Measurements from ENCODE around the gene CLDN3.
"Not testable (repeated sequence)": the region's sequence is repeated elsewhere in the genome, so short reads cannot be mapped to it uniquely, and the experiment has no call there.

Gene CLDN3, protein sequence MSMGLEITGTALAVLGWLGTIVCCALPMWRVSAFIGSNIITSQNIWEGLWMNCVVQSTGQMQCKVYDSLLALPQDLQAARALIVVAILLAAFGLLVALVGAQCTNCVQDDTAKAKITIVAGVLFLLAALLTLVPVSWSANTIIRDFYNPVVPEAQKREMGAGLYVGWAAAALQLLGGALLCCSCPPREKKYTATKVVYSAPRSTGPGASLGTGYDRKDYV

GRCh38 chr7:73770002-73770859 lies at the start of gene CLDN3:
Gene CLDN3 (minus strand): TSS chr7:73770270. CDS start chr7:73770049, 221 bp downstream.
- peak; percentile 54 for DNase-seq

DNA sequence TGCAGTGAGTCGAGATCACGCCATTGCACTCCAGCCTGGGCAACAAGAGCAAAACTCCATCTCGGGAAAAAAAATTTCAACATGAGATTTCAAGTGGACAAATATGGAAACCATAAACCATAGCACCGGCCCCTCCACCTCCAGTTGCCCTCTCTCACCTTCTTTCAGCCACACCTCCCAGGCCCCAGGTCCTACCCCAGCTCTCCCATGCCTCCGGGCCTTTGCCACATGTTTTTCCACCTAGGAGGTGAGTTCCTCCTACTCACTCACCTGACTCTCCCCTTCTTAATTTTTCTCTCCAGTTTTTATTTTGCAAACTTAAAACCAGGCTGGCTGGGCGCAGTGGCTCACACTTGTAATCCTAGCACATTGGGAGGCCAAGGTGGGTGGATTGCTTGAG lies 47.1 kb upstream of the CLDN3 start:
- DNase-seq: no peak

GRCh38 chr7:73815436-73815835 lies 45.4 kb upstream of the CLDN3 start:
- DNase-seq: no peak

- DNase-seq: no peak
Observed at GRCh38 chr7:73812996-73813395, 42.9 kb upstream of the CLDN3 start.

DNA sequence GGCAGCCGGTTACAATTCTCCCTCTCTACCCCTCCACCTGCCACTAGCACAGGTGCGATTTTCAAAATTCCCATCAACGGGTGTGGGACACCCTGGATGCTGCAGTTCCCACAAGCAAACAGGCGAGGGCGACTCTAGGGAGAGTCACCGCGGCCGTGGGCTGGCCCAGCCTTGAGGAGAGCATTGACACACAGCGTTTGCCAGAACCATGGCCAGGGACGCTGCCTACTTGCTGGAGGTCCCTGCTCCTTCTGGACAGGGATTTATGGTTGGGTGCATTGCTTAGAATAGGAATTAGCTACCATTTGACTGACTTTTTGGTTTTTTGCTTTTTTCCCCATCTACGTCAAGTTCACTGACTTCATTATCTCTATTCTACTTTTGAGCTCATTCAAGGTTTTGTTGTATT lies 41.7 kb upstream of the CLDN3 start:
- DNase-seq: peak; percentile 81

GRCh38 chr7:73810998-73811360 lies 40.9 kb upstream of the CLDN3 start:
- no peak for DNase-seq

DNA sequence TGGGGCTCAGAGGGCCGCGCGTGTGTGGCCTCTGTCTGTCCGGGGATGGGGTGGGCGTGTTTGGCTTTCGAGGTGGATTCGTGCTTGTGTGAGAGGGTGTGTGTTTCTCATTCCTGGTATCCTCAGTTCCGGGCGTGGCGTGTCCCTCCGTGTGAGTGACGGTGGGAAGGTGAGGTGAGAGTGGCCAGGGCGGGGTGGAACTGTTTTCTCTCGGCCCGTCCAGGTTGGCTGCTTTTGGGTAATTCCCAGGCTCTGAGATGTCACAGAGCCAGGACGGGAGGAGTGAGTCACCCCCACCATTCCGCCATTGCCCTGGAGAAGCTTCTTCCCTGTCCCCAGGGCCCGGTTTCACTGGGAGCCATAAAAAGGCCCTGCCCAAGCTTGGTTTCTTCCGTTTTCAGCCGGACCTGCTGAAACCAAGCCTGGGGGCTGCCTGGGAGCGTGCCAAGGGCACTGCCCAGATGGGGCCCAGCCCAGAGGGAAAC lies 39.4 kb upstream of the CLDN3 start:
- DNase-seq: no peak

- no peak for DNase-seq
Observed at GRCh38 chr7:73802459-73802858, 32.4 kb upstream of the CLDN3 start.

DNA sequence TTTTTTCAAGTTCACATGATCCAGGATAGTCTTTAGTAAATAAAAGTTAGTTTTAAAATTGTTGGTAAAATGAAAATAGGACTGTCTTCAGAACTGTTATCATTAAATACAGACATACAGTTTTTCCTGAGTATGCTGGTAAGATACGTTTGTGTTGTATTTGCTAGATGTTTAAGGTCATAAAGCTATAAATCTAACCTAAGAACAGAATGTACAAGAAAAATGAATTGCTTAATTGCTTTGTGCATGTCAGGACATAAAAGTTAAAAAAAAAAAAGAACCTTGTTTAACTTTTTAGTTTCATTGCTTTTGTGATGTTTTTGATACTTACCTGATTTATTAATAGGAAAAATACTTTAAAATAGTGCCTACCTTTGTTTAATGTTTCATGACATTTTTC lies 31.5 kb upstream of the CLDN3 start:
- no peak for DNase-seq

- no peak for DNase-seq
Observed at GRCh38 chr7:73799282-73800141, 29.4 kb upstream of the CLDN3 start.

DNA sequence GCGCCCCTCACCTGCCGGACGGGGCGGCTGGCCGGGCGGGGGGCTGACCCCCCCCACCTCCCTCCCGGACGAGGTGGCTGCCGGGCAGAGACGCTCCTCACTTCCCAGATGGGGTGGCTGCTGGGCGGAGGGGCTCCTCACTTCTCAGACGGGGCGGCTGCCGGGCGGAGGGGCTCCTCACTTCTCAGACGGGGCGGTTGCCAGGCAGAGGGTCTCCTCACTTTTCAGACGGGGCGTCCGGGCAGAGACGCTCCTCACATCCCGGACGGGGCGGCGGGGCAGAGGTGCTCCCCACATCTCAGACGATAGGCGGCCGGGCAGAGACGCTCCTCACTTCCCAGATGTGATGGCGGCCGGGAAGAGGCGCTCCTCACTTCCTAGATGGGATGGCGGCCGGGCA lies 27.1 kb upstream of the CLDN3 start:
- not testable (repeated sequence) for DNase-seq

GRCh38 chr7:73796656-73797055 lies 26.6 kb upstream of the CLDN3 start:
- DNase-seq: not testable (repeated sequence)

GRCh38 chr7:73795188-73795587 lies 25.1 kb upstream of the CLDN3 start:
- not testable (repeated sequence) for DNase-seq

DNA sequence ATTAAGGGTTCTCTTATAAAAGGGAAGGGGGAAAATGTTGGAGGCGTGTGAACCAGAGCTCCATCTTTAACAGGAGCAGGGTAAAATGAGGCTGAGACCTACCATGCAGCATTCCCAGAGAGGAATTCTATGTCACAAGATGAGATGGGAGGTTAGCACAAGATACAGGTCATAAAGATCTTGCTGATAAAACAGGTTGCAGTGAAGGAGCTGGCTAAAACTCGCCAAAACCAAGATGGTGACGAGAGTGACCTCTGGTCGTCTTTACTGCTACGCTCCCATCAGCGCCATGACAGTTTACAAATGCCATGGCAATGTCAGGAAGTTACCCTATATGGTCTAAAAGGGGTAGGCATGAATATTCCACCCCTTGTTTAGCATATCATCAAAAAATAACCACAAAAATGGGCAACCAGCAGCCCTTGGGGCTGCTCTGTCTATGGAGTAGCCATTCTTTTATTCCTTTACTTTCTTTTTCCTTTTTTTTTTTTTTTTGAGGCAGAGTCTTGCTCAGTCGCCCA lies 21.2 kb upstream of the CLDN3 start:
- DNase-seq: not testable (repeated sequence)

DNA sequence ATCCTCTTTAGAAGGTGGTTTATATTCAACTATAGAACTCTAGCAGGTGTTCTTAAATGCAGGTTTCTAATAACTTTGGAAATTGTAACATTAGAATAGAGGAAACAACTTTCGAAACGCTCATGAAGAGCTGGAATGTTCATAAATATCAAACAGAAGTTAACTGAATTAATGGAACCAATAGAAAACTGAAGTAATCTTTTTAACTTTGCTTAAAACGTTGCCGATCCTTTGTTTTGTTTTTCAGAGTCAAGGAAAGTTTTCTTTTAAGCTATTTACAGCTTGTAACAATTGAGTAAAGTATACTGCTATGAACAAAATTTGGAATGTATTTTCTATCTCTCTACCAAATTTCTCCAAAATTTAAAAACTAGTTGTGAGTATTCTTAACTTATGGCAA lies 19.0 kb upstream of the CLDN3 start:
- no peak for DNase-seq

DNA sequence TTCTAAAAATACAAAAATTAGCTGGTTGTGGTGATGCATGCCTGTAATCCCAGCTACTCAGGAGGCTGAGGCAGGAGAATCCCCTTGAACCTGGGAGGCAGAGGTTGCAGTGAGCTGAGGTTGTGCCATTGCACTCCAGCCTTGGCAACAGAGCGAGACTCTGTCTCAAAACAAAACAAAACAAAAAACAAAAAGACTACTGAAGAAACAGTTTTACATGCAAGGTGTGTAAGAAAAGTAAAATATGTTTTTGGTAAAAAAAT lies 17.6 kb upstream of the CLDN3 start:
- not testable (repeated sequence) for DNase-seq

DNA sequence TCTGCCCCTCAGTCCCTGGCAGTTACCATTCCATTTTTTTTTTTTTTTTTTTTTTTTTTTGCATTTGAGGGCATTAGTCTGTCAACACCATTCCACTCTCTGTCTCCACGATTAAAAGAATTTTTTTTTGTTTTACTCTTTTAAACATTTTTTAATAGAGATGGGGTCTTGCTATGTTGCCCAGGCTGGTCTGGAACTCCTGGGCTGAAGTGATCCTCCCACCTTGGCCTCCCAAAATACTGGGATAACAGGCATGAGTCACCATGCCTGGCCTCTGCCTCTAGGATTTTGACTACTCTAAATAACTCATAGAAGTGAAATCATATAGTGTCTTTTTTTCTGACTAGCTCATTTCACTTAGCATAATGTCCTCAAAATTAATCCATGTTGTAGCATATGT lies 16.5 kb upstream of the CLDN3 start:
- DNase-seq: no peak

DNA sequence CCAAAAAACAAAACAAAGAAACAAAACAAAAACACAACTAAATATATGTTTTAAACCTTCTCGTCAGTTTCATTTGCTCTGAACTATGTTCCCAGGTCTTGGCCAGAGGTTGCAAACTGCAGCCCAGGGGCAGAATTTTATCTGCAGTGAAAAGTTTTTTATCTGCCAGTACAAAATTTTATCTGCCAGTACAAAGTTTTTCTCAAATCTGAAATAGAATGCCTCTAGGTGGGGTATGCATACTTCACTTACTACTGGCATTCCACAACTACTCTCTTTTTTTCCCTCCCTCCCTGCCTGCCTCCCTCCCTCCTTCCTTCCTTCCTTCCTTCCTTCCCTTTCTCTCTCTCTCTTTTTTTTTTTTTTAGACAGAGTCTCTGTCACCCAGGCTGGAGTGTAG lies 9.4 kb upstream of the CLDN3 start:
- DNase-seq: no peak

- no peak for DNase-seq
Observed at GRCh38 chr7:73778801-73779389, 8.8 kb upstream of the CLDN3 start.

GRCh38 chr7:73774923-73775322 lies 4.9 kb upstream of the CLDN3 start:
- no peak for DNase-seq

DNA sequence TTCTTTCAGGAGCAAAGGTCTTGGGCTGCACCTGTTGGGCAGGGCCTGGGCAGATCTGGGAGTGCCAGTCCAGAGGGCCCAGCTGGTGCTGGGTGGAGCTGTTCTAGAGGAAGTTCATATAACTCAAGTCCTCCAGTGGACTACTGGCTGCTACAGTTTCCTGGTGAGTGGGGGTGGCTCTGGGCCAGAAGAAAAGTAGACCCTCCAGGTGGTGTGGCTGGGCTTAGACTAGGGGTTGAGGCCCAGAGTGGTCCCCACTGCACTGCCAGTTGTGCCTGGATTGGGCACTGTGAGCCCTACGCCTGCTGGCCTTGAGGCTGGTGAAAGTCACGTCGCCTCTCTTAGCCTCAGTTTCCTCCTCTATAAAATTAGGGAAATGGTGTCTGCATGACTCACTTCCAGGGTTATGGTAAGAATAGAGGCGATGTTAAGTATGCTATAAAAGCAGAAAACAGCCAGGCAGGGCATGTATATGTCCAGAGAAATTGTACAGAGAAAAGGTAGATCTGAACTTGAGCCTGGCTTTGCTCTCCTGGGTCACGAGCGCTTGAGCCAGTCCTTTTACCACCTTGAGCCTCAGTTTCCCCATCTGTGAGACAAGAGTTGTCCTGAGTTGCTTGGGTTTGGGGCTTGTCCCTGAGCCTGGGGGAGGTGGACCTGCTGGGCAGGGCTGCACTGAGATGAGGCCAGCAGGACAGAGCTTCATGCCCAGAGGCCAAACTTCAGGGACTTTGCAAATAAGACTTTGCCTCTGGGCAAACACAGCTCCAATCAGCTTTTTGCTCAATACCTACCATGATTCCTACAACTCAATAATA lies 3.8 kb upstream of the CLDN3 start:
- no peak for DNase-seq
